GM13977 (cell line): Measurements from ENCODE around the gene SETBP1.

Experiments used
- DNase-seq: peaks from one replicate; pipeline ENCODE4 v3.0.0; 2012; ENCODE audit warnings: low spot score
- in situ Hi-C: fragments of 300-500 bp; cut with MboI; formaldehyde crosslinking; loops from one replicate; pipeline ENCODE4 v1.12.0; 2022; ENCODE audit warnings: low sequenced_read_pairs, low pct_unique_long_range_greater_than_20kb, mixed read lengths, inconsistent platforms; ENCODE audit not compliant: unreplicated experiment
- TF ChIP-seq, protein P1 (sequence below): IDR thresholded peaks from 2 replicates; pipeline ENCODE4 v1.5.1; 2012; ENCODE audit warnings: mild to moderate bottlenecking, control low read depth; ENCODE audit not compliant: insufficient read depth; ENCODE audit errors: extremely low read depth, missing control alignments

SETBP1 gene

DNA sequence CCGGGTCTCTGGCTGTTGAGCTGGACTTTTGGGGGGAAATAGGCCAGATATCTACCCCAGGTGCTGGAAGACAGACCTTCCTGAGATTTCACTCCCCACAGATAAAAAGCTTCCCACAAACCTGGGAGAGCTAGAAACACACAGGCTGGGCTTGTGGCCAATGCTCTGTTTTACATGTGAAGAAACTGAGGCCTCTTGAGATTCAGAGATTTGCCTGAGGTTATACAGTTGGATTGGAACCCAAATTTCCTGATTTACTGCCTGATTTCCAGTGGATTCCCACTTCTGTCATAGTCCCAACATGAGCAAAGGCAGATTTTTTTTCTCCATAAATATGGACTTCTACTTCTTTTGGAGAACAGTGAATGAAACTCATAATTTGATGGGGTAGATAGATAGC is 360.2 kb downstream of the SETBP1 start:
- TF ChIP-seq, protein P1, sequence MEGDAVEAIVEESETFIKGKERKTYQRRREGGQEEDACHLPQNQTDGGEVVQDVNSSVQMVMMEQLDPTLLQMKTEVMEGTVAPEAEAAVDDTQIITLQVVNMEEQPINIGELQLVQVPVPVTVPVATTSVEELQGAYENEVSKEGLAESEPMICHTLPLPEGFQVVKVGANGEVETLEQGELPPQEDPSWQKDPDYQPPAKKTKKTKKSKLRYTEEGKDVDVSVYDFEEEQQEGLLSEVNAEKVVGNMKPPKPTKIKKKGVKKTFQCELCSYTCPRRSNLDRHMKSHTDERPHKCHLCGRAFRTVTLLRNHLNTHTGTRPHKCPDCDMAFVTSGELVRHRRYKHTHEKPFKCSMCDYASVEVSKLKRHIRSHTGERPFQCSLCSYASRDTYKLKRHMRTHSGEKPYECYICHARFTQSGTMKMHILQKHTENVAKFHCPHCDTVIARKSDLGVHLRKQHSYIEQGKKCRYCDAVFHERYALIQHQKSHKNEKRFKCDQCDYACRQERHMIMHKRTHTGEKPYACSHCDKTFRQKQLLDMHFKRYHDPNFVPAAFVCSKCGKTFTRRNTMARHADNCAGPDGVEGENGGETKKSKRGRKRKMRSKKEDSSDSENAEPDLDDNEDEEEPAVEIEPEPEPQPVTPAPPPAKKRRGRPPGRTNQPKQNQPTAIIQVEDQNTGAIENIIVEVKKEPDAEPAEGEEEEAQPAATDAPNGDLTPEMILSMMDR, result no peak
- DNase-seq, result no peak
- in situ Hi-C loops, result no loop called here

DNA sequence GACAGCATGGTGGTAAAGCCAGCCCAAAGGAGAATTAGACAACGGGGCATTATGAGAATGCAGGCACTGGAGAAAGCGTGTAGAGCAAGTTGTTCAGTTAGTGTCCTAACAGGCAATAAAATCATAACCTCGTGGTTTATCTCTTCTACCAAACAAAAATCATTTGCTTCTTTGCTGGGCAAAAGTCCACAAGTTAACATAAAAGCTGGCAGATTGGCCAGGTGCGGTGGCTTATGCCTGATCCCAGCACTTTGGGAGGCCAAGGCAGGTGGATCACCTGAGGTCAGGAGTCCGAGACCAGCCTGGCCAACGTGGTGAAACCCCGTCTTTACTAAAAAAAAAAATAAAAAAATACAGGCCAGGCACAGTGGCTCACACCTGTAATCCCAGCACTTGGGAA is 364.1 kb downstream of the SETBP1 start:
- DNase-seq, result no peak
- in situ Hi-C loops, result no loop called here
- TF ChIP-seq, protein P1, result no peak

DNA sequence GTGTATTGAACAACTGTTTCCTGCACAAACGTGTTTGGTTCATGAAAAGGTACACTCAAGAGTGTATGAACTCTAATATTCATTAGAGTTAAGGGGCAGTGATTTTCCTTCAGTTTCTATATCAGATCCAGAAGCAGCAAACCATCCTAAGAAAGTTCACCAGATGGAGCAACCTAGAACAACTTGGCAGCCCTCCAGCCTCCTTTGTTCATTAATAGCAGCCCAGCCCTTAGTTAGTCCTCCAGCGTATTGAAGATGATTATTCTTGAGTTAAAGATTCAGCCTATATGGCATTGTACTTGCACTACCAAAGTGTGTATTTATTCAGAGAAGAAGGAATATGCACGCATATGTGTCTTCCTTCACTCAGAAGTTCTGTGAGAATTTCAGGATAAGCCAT is 365.5 kb downstream of the SETBP1 start:
- in situ Hi-C loops, result no loop called here
- no peak for DNase-seq
- TF ChIP-seq, protein P1, result no peak

DNA sequence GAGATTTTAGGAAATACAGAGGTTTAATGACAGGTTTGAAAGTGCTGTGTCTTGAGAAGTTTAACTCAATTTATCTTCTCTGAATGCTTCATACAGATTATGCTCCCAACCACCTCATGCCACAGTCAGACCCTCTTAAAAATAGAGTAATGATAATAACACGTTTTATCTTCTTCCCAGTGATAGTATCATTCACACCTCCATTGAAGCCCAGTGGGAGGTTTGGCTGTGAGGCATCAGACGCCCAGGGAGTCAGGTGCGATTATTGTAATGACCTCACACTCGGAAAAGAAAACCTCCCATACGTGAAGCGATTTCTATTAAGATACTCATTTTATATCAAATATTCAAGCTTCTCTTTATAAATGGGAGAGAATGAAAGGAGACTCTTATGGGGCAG is 366.3 kb downstream of the SETBP1 start:
- in situ Hi-C loops, result no loop called here
- DNase-seq, result no peak
- TF ChIP-seq, protein P1, result no peak

DNA sequence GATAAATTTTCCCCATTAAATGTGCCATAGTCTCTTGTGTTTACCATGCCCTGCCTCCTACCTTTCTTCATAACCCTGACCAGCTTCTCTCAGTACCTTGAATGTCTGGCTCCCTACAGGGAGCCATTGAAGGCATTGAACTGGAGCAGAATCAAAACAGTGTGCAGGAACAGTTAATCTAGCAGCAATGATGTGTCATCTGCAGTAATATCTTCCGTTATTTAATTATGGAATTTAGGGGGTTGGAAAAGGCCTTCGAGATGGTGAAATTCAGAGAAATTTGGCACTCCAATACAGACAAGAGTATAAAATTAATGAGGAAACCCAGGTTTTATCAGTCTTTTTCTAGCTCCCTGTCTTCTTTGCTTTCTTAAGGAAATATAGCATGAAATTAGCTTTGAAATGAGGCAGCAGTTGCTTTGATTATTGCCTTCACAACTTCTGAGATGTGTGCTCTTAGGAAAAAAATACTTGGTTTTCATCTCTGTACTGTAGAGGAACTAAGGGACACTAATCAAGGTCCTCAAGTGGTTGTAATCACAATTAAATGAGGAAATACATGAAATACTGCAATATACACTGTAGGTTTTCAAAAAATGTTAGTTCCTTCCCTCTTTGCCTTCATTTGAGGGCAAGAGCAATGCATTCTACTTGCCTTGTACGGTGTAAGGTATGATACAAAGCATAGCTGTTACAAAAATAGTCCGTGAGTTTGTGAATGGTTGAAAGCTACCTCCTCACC is 369.1 kb downstream of the SETBP1 start:
- DNase-seq, result no peak
- TF ChIP-seq, protein P1, result no peak
- in situ Hi-C loops, result no loop called here

DNA sequence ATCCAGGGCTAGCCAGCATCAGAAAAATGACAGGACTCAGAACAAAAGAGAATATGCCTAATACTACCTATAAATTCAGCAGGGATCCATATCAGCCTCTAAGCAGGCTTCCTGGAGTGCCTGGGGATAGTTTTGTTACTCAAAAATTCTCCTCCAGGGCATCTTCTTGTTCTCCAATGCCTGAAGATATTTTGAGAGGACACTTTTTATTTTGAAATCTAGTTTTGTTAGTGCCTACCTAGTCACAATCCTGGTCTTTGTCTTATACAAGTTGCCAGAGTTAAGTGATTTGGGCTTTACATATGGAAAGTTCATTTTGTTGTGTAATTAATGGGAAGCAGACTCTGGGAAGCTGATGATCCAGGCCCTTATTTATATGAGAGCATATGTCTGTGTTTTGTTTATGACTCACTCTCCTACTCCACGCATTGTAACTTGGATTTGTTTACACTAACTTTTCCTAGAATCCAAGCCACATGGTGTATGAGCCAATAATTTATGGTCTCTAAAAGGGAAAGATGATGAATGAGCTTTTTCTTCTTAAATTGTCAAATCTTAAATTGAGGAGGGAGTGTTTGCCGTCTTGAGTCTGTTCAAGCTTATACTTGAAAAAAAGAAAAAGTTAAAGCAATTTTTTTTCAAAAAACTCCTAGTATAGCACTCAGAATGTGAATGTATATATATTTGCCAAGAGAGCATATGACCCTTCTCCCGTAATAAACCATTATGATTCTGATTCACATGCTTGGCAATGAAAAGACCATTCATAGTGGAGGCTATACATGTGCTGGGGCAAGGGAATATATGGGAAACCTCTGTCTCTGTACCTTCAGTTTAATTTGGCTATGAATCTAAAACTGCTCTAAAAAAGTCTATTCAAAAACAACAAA is 370.3 kb downstream of the SETBP1 start:
- in situ Hi-C loops, result no loop called here
- TF ChIP-seq, protein P1, result no peak
- no peak for DNase-seq
